Spleen (tissue), 11 donors: ENCODE results near the gene CAMTA1. TPM values are rescaled to one million over a fixed set of nuclear protein-coding genes. Genes with fewer than 3 reads are reported as not detected.

ENCODE experiments used
- DNase-seq: peaks from one replicate; pipeline ENCODE4 v3.0.0-alpha.2; 2020
- H3K27ac ChIP-seq, 8 donors: fragments of 200-600 bp; sonication (generic) in 7 of 8; 1 replicate in 4 of 8; 2 replicates in 4 of 8; pipeline versions ENCODE4 v1.5.0 to v1.8.0; 2016 to 2021; ENCODE audit warnings: inconsistent platforms in 4 of 8, mild to moderate bottlenecking in 4 of 8, moderate library complexity in 1 of 8
- H3K27me3 ChIP-seq, 7 donors: fragments of 200-600 bp; sonication (generic) in 6 of 7; replicated peaks in 1 of 7; 1 replicate in 4 of 7; 2 replicates in 3 of 7; pipeline versions ENCODE4 v1.5.0 to v1.8.0; 2016 to 2021; ENCODE audit warnings: inconsistent platforms in 3 of 7, mild to moderate bottlenecking in 1 of 7
- H3K36me3 ChIP-seq, 6 donors: fragments of 200-600 bp; sonication (generic) in 5 of 6; 1 replicate in 4 of 6; 2 replicates in 2 of 6; pipeline versions ENCODE4 v1.5.0 to v1.8.0; 2016 to 2021; ENCODE audit warnings: inconsistent platforms in 2 of 6
- H3K4me1 ChIP-seq, 6 donors: fragments of 200-600 bp; sonication (generic) in 5 of 6; 1 replicate in 3 of 6; 2 replicates in 3 of 6; pipeline versions ENCODE4 v1.5.0 to v1.8.0; 2016 to 2021; ENCODE audit warnings: inconsistent platforms in 3 of 6
- H3K4me3 ChIP-seq, 8 donors: fragments of 200-600 bp; sonication (generic) in 7 of 8; 1 replicate in 4 of 8; 2 replicates in 4 of 8; pipeline versions ENCODE4 v1.5.0 to v1.8.0; 2016 to 2021; ENCODE audit warnings: inconsistent platforms in 4 of 8, mild to moderate bottlenecking in 4 of 8, moderate library complexity in 2 of 8
- H3K9me3 ChIP-seq, 8 donors: fragments of 200-600 bp; sonication (generic) in 7 of 8; 1 replicate in 4 of 8; 2 replicates in 4 of 8; pipeline versions ENCODE4 v1.5.0 to v1.8.0; 2016 to 2021; ENCODE audit warnings: inconsistent platforms in 4 of 8
- CTCF ChIP-seq, 11 experiments: fragments of 200-600 bp in 7 of 11; fragments of 450-650 bp in 4 of 11; sonication (generic) in 4 of 11; IDR thresholded peaks in 8 of 11; conservative IDR thresholded peaks in 3 of 11; 1 replicate in 7 of 11; 2 replicates in 4 of 11; pipeline versions ENCODE4 v1.4.0 to v1.8.0; 2016 to 2021; ENCODE audit warnings: antibody characterized with exemption in 11 of 11, inconsistent platforms in 4 of 11, mild to moderate bottlenecking in 1 of 11
- POLR2A ChIP-seq, 3 donors: fragments of 450-650 bp; IDR thresholded peaks; one replicate each; pipeline ENCODE4 v1.5.1; 2017; ENCODE audit warnings: antibody characterized with exemption in 3 of 3, mild to moderate bottlenecking in 1 of 3
- POLR2AphosphoS5 ChIP-seq, 3 donors: sonication (generic); formaldehyde crosslinking; IDR thresholded peaks; one replicate each; pipeline ENCODE4 v1.5.1; 2017; ENCODE audit warnings: antibody characterized with exemption in 3 of 3
- WGBS, 5 donors: extraction: QIAGEN DNeasy Blood & Tissue Kit in 3 of 5; methylation state at CpG; one replicate each; pipeline versions ENCODE4 v1.1.5 to v1.1.7; 2013 to 2018; 5-methylcytosine and 5-hydroxymethylcytosine counted together
- intact Hi-C: fragments of 100-400 bp; cut with DNase I; formaldehyde crosslinking; loops from one replicate; pipeline ENCODE4 v1.15.0; 2023; ENCODE audit warnings: low total_unique reads
- polyA plus RNA-seq, 3 donors: library from polyadenylated mRNA; stranded (reverse); fragments of 200-250 nt; gene quantifications; one replicate each; pipeline ENCODE4 v1.2.1, GENCODE V29; 2013
- total RNA-seq, 7 donors: library from RNA; depleted of rRNA in 3 of 7; stranded (reverse); fragments of >200 nt in 3 of 7; fragmentation: NEBNext Ultra II Directional in 4 of 7; extraction: Animal tissue kit (Norgen Biotek cat#: 25700) in 4 of 7; gene quantifications; one replicate each; pipeline versions ENCODE4 v1.1.0 to v1.2.1, GENCODE V29; 2016 to 2021
- donor health status: healthy with polysubstance abuse.
- donor health status: DM: no; HTN: no; CAD: no; lungs with moderate emphysema.
- donor health status: DM: no; HTN: no; CAD: no.
- donor health status: Bipolar disorder and iron deficiency.
- donor health status: healthy.
- donor health status: DM: no; HTN: no; CAD: no.
- donor health status: DM: yes; HTN: yes; CAD: no.

The CAMTA1 gene
- total and polyA plus RNA-seq, 10 donors: 53.0 to 106 (median 77.3) TPM

GRCh38 chr1:7505094-7505770 lies 720.0 kb downstream of the CAMTA1 start:
- intact Hi-C loops: no loop called here
- H3K9me3 ChIP-seq: no peaks in the 10 kb centered on the region
- TF ChIP-seq POLR2AphosphoS5 (IDR thresholded peaks at IDR 0.05) (no peak), POLR2A (IDR thresholded peaks at IDR 0.05) (no peak), CTCF (IDR thresholded peaks at IDR 0.05 in 8 of 11, conservative IDR thresholded peaks at IDR 0.05 in 3 of 11) (no peak)
- H3K36me3 ChIP-seq: no peaks in the 10 kb centered on the region
- DNase-seq: no peak
- H3K27me3 ChIP-seq: peaks cover 0 to 29% (median 0%) of the 10 kb centered on the region in 7 donors
- no peak overlapping the region for H3K27ac ChIP-seq
- whole genome bisulfite sequencing, 5 donors: 90 to 94% (median 93%) methylated on average over 4 to 14 of the region's 14 CpGs
- peaks cover 4 to 24% (median 18%) of the 10 kb centered on the region in 6 donors for H3K4me1 ChIP-seq
- no peak overlapping the region for H3K4me3 ChIP-seq

GRCh38 chr1:7505771-7506453 lies 720.7 kb downstream of the CAMTA1 start:
- no peaks in the 10 kb centered on the region for H3K9me3 ChIP-seq
- 51 to 84% (median 76%) methylated on average over 12 to 16 of the region's 16 CpGs for WGBS, 5 donors
- peaks cover 4 to 19% (median 16%) of the 10 kb centered on the region in 6 donors for H3K4me1 ChIP-seq
- no peak for DNase-seq
- TF ChIP-seq POLR2AphosphoS5 (IDR thresholded peaks at IDR 0.05): no peak
- TF ChIP-seq CTCF (IDR thresholded peaks at IDR 0.05 in 8 of 11, conservative IDR thresholded peaks at IDR 0.05 in 3 of 11): no peak
- TF ChIP-seq POLR2A (IDR thresholded peaks at IDR 0.05): no peak
- H3K4me3 ChIP-seq: no peak overlapping the region
- H3K27me3 ChIP-seq: peaks cover 0 to 34% (median 0%) of the 10 kb centered on the region in 7 donors
- intact Hi-C loops: no loop called here
- no peaks in the 10 kb centered on the region for H3K36me3 ChIP-seq
- H3K27ac ChIP-seq: no peak overlapping the region

- Histone ChIP-seq H3K36me3 (no peaks in the 10 kb centered on the region), H3K27me3 (peaks cover 0 to 37% (median 0%) of the 10 kb centered on the region in 7 donors), H3K27ac (no peak overlapping the region), H3K4me3 (no peak overlapping the region), H3K4me1 (peaks cover 2 to 12% (median 9%) of the 10 kb centered on the region in 6 donors), H3K9me3 (no peaks in the 10 kb centered on the region)
- no peak for DNase-seq
- WGBS, 5 donors: 84 to 96% (median 86%) methylated on average over 10 of the region's 10 CpGs
- TF ChIP-seq CTCF (IDR thresholded peaks at IDR 0.05 in 8 of 11, conservative IDR thresholded peaks at IDR 0.05 in 3 of 11) (no peak), POLR2A (IDR thresholded peaks at IDR 0.05) (no peak), POLR2AphosphoS5 (IDR thresholded peaks at IDR 0.05) (no peak)
- intact Hi-C loops: no loop called here
Measured at GRCh38 chr1:7506454-7507284, 721.4 kb downstream of the CAMTA1 start.
